22Rv1 (cell line): ENCODE results near the gene MS4A4A.

Experiments used
- CTCF ChIP-seq: fragments of 450-650 bp; IDR thresholded peaks from 2 replicates; pipeline ENCODE4 v1.5.1; 2017; ENCODE audit warnings: mild to moderate bottlenecking
- ZFX ChIP-seq: fragments of 450-650 bp; IDR thresholded peaks from 2 replicates; pipeline ENCODE4 v1.6.1; 2017; ENCODE audit warnings: antibody characterized with exemption, borderline replicate concordance

- TF ChIP-seq CTCF (no peak), ZFX (no peak)
Observed at GRCh38 chr11:60280412-60280811, at the start of gene MS4A4A.
